AG04450 (cell line): ENCODE data around the gene KRT26. TPM values are rescaled to one million over a fixed set of nuclear protein-coding genes. Genes with fewer than 3 reads are reported as not detected.
"Not testable (repeated sequence)": the region's sequence is repeated elsewhere in the genome, so short reads cannot be mapped to it uniquely, and the experiment has no call there.

Experiments used
- CTCF ChIA-PET: fragments of 300-600, 350-600 bp; formaldehyde crosslinking; extraction: SDS; loops from one replicate; lab custom pipeline; 2022; ENCODE audit warnings: antibody characterized with exemption, inconsistent platforms; lab: Charles Lee
- POLR2A ChIA-PET: fragments of 350-600 bp; formaldehyde crosslinking; extraction: SDS; loops from one replicate; lab custom pipeline; 2021; ENCODE audit warnings: antibody characterized with exemption, inconsistent platforms; lab: Yijun Ruan, JAX
- DNase-seq: peaks from one replicate; pipeline ENCODE4 v3.0.0-alpha.2; 2011; ENCODE audit warnings: low read depth, low spot score
- H3K27ac ChIP-seq: one replicate; pipeline ENCODE4 v1.5.1; 2012; ENCODE audit warnings: low read depth, low read length, control low read depth
- H3K27me3 ChIP-seq: one replicate; pipeline ENCODE4 v1.6.0; 2012; ENCODE audit warnings: low read length; ENCODE audit not compliant: control insufficient read depth, insufficient read depth
- H3K4me3 ChIP-seq: 2 replicates; pipeline ENCODE4 v1.5.1; 2011; ENCODE audit warnings: mild to moderate bottlenecking, low read depth, low read length, control low read depth
- H3K9me3 ChIP-seq: 2 replicates; pipeline ENCODE4 v1.5.1; 2012; ENCODE audit warnings: low read length; ENCODE audit not compliant: control insufficient read depth, insufficient read depth
- CTCF ChIP-seq: IDR thresholded peaks from 2 replicates; pipeline ENCODE4 v1.5.1; 2011; ENCODE audit warnings: low read depth, low read length, control low read depth, inconsistent platforms
- polyA plus RNA-seq: library from polyadenylated mRNA; depleted of rRNA; stranded (reverse); fragments of >200 nt; gene quantifications from 2 replicates; pipeline ENCODE4 v1.2.3, GENCODE V29; 2011

KRT26 gene
- polyA plus RNA-seq, 1 experiment: not detected

GRCh38 chr17:40815381-40815780 lies 43.4 kb upstream of the KRT26 start:
- H3K4me3 ChIP-seq: no peak overlapping the region
- TF ChIP-seq CTCF: no peak
- DNase-seq: no peak
- H3K27me3 ChIP-seq: no peaks in the 10 kb centered on the region
- H3K27ac ChIP-seq: no peak overlapping the region
- POLR2A ChIA-PET: interaction anchor here (0.8 kb wide), 1 partner anchor 35 kb away, joined by 3 read pairs; no protein-coding TSS in a partner anchor
- CTCF ChIA-PET: interaction anchor here (0.7 to 2.9 kb wide), 6 partner anchors 24 to 852 kb away, joined by 3 to 18 read pairs (median 6); no protein-coding TSS in a partner anchor
- H3K9me3 ChIP-seq: no peaks in the 10 kb centered on the region

- DNase-seq, H3K4me3 ChIP-seq, H3K9me3 ChIP-seq, POLR2A ChIA-PET, H3K27me3 ChIP-seq, H3K27ac ChIP-seq: not testable (repeated sequence)
- CTCF ChIA-PET: interaction anchor here (1.5 to 2.9 kb wide), 3 partner anchors 734 to 847 kb away, joined by 4 to 18 read pairs (median 9); no protein-coding TSS in a partner anchor
Measured at GRCh38 chr17:40814657-40815056, 42.7 kb upstream of the KRT26 start.

- no peak for TF ChIP-seq CTCF
- H3K27ac ChIP-seq: no peak overlapping the region
- peaks cover under 1% of the 10 kb centered on the region for H3K27me3 ChIP-seq
- ChIA-PET CTCF (no interaction called here), POLR2A (no interaction called here)
- no peak overlapping the region for H3K4me3 ChIP-seq
- no peaks in the 10 kb centered on the region for H3K9me3 ChIP-seq
- DNase-seq: no peak
Measured at GRCh38 chr17:40813804-40814203, 41.8 kb upstream of the KRT26 start.

GRCh38 chr17:40812639-40813038 lies 40.6 kb upstream of the KRT26 start:
- no peak for TF ChIP-seq CTCF
- DNase-seq: no peak
- Histone ChIP-seq H3K27ac (no peak overlapping the region), H3K27me3 (peaks cover 2% of the 10 kb centered on the region), H3K9me3 (no peaks in the 10 kb centered on the region), H3K4me3 (no peak overlapping the region)
- CTCF ChIA-PET: interaction anchor here (1.3 kb wide), 1 partner anchor 855 kb away, joined by 3 read pairs; no protein-coding TSS in a partner anchor
- POLR2A ChIA-PET: no interaction called here

- Histone ChIP-seq H3K4me3 (no peak overlapping the region), H3K27me3 (peaks cover 17% of the 10 kb centered on the region), H3K27ac (no peak overlapping the region), H3K9me3 (no peaks in the 10 kb centered on the region)
- peak; percentile 7 for DNase-seq
- CTCF ChIA-PET: interaction anchor here (1.1 to 1.5 kb wide), 4 partner anchors 739 to 855 kb away, joined by 3 to 11 read pairs (median 4); no protein-coding TSS in a partner anchor
- no peak for TF ChIP-seq CTCF
- POLR2A ChIA-PET: no interaction called here
Measured at GRCh38 chr17:40810494-40810893, 38.5 kb upstream of the KRT26 start.
